Spleen (tissue), 7 donors: ENCODE measurements around the gene PDIA3.

Source experiments
- POLR2A ChIP-seq, 3 donors: fragments of 450-650 bp; IDR thresholded peaks; one replicate each; pipeline ENCODE4 v1.5.1; 2017; ENCODE audit warnings: antibody characterized with exemption in 3 of 3, mild to moderate bottlenecking in 1 of 3
- TF ChIP-seq, protein P1 (sequence below), 11 experiments: fragments of 200-600 bp in 7 of 11; fragments of 450-650 bp in 4 of 11; sonication (generic) in 4 of 11; IDR thresholded peaks in 8 of 11; conservative IDR thresholded peaks in 3 of 11; 1 replicate in 7 of 11; 2 replicates in 4 of 11; pipeline versions ENCODE4 v1.4.0 to v1.8.0; 2016 to 2021; ENCODE audit warnings: antibody characterized with exemption in 11 of 11, inconsistent platforms in 4 of 11, mild to moderate bottlenecking in 1 of 11
- donor health status: DM: no; HTN: no; CAD: no; lungs with moderate emphysema.
- donor health status: DM: no; HTN: no; CAD: no.
- donor health status: DM: no; HTN: no; CAD: no.

GRCh38 chr15:43795197-43795596 lies 49.0 kb downstream of the PDIA3 start:
- TF ChIP-seq, protein P1, sequence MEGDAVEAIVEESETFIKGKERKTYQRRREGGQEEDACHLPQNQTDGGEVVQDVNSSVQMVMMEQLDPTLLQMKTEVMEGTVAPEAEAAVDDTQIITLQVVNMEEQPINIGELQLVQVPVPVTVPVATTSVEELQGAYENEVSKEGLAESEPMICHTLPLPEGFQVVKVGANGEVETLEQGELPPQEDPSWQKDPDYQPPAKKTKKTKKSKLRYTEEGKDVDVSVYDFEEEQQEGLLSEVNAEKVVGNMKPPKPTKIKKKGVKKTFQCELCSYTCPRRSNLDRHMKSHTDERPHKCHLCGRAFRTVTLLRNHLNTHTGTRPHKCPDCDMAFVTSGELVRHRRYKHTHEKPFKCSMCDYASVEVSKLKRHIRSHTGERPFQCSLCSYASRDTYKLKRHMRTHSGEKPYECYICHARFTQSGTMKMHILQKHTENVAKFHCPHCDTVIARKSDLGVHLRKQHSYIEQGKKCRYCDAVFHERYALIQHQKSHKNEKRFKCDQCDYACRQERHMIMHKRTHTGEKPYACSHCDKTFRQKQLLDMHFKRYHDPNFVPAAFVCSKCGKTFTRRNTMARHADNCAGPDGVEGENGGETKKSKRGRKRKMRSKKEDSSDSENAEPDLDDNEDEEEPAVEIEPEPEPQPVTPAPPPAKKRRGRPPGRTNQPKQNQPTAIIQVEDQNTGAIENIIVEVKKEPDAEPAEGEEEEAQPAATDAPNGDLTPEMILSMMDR (IDR thresholded peaks at IDR 0.05 in 8 of 11, conservative IDR thresholded peaks at IDR 0.05 in 3 of 11) = no peak
- no peak for TF ChIP-seq POLR2A (IDR thresholded peaks at IDR 0.05)
